Adrenal gland (tissue), 12 donors: ENCODE data around the gene TENT5C. TPM values are rescaled to one million over a fixed set of nuclear protein-coding genes. Genes with fewer than 3 reads are reported as not detected.

Experiments used
- DNase-seq, 7 donors: peaks; one replicate each; pipeline ENCODE4 v3.0.0-alpha.2; 2019 to 2020
- H3K27ac ChIP-seq, 5 donors: fragments of 200-600 bp; sonication (generic) in 4 of 5; 1 replicate in 3 of 5; 2 replicates in 2 of 5; pipeline versions ENCODE4 v1.5.1 to v1.8.0; 2016 to 2020; ENCODE audit warnings: mild to moderate bottlenecking in 1 of 5
- H3K27me3 ChIP-seq: fragments of 200-600 bp; 2 replicates; pipeline ENCODE4 v1.8.0; 2021
- H3K36me3 ChIP-seq, 2 donors: fragments of 200-600 bp; replicated peaks in 1 of 2; 1 replicate in 1 of 2; 2 replicates in 1 of 2; pipeline versions ENCODE4 v1.5.1 to v1.8.0; 2018 to 2022
- H3K4me1 ChIP-seq, 2 donors: fragments of 200-600 bp; replicated peaks in 1 of 2; 1 replicate in 1 of 2; 2 replicates in 1 of 2; pipeline versions ENCODE4 v1.5.1 to v1.8.0; 2018 to 2021
- H3K4me3 ChIP-seq, 4 donors: fragments of 200-600 bp; sonication (generic) in 3 of 4; one replicate each; pipeline ENCODE4 v1.5.1; 2016 to 2018
- H3K9me3 ChIP-seq, 3 donors: fragments of 200-600 bp; sonication (generic) in 1 of 3; replicated peaks in 1 of 3; 1 replicate in 2 of 3; 2 replicates in 1 of 3; pipeline versions ENCODE4 v1.5.1 to v1.8.0; 2016 to 2021
- POLR2A ChIP-seq, 2 donors: fragments of 450-650 bp; IDR thresholded peaks; one replicate each; pipeline ENCODE4 v1.6.1; 2017; ENCODE audit warnings: antibody characterized with exemption in 2 of 2, mild to moderate bottlenecking in 2 of 2, moderate library complexity in 1 of 2
- WGBS, 4 donors: extraction: QIAGEN DNeasy Blood & Tissue Kit in 2 of 4; methylation state at CpG; one replicate each; pipeline versions ENCODE4 v1.1.5 to v1.1.7; 2013 to 2017; 5-methylcytosine and 5-hydroxymethylcytosine counted together
- intact Hi-C, 2 donors: fragments of 100-400 bp; cut with DNase I; formaldehyde crosslinking; loops; one replicate each; pipeline versions ENCODE4 v1.14.1 to v1.15.0; 2022 to 2023
- polyA plus RNA-seq, 3 donors: library from polyadenylated mRNA; stranded (reverse); fragments of 200-250 nt in 2 of 3; fragments of 350-450 nt in 1 of 3; fragmentation: Illumina TruSeq in 1 of 3; extraction: RNeasy Lipid Tissue Mini Kit (QIAGEN cat#74804) in 1 of 3; gene quantifications; one replicate each; pipeline ENCODE4 v1.2.3, GENCODE V29; 2013 to 2014
- total RNA-seq, 9 donors: library from RNA; depleted of rRNA in 4 of 9; stranded (reverse); fragments of >200 nt in 4 of 9; fragments of 120-200 nt in 1 of 9; fragmentation: NEBNext Ultra II Directional in 1 of 9; extraction: Animal tissue kit (Norgen Biotek cat#: 25700) in 1 of 9; gene quantifications; one replicate each; pipeline versions ENCODE4 v1.1.0 to v1.2.4, GENCODE V29; 2013 to 2023
- TF ChIP-seq, protein P1 (sequence below), 6 experiments: fragments of 450-650 bp in 4 of 6; fragments of 200-600 bp in 2 of 6; sonication (generic) in 1 of 6; IDR thresholded peaks; 1 replicate in 5 of 6; 2 replicates in 1 of 6; pipeline versions ENCODE4 v1.5.1 to v1.8.0; 2016 to 2021; ENCODE audit warnings: antibody characterized with exemption in 6 of 6, mild to moderate bottlenecking in 2 of 6, moderate library complexity in 1 of 6
- donor health status: healthy with polysubstance abuse.
- donor health status: Bipolar disorder and iron deficiency.
- donor health status: DM: yes; HTN: yes; CAD: no.
- donor health status: DM: no; HTN: no; CAD: no.
- donor health status: DM: no; HTN: no; CAD: no.
- donor health status: DM: yes; HTN: yes; CAD: no.

Gene TENT5C
- total and polyA plus RNA-seq, 12 donors, result 0.54 to 8.5 (median 2.0) TPM

DNA sequence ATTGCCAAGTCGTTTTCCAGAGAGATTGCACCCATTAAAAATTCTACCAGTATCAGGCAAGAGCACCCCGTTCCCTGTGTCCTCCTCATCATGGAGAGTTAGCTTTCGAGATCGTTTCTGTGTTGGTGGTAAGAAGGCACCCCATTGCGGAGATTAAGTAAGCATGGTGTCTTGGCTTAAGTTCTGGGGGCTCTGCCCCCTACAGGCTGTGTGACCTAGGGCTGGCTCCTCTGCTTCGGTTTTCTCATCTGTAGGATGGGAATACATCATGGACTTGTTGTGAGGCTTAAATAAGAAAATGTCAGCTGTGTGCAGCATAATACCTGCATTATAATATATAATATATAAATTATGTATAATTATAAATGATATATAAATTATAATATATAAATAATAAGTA lies 36.8 kb upstream of the TENT5C start:
- no peaks in the 10 kb centered on the region for H3K27me3 ChIP-seq
- no peak for TF ChIP-seq POLR2A (IDR thresholded peaks at IDR 0.05)
- TF ChIP-seq, protein P1, sequence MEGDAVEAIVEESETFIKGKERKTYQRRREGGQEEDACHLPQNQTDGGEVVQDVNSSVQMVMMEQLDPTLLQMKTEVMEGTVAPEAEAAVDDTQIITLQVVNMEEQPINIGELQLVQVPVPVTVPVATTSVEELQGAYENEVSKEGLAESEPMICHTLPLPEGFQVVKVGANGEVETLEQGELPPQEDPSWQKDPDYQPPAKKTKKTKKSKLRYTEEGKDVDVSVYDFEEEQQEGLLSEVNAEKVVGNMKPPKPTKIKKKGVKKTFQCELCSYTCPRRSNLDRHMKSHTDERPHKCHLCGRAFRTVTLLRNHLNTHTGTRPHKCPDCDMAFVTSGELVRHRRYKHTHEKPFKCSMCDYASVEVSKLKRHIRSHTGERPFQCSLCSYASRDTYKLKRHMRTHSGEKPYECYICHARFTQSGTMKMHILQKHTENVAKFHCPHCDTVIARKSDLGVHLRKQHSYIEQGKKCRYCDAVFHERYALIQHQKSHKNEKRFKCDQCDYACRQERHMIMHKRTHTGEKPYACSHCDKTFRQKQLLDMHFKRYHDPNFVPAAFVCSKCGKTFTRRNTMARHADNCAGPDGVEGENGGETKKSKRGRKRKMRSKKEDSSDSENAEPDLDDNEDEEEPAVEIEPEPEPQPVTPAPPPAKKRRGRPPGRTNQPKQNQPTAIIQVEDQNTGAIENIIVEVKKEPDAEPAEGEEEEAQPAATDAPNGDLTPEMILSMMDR (IDR thresholded peaks at IDR 0.05), result no peak
- H3K4me1 ChIP-seq, result no peaks in the 10 kb centered on the region
- no peaks in the 10 kb centered on the region for H3K36me3 ChIP-seq
- H3K27ac ChIP-seq, result no peak overlapping the region
- no peaks in the 10 kb centered on the region for H3K9me3 ChIP-seq
- no peak overlapping the region for H3K4me3 ChIP-seq
- 83 to 88% (median 84%) methylated on average over 6 of the region's 6 CpGs for WGBS, 4 donors
- intact Hi-C loops, result no loop called here
- no peak for DNase-seq

DNA sequence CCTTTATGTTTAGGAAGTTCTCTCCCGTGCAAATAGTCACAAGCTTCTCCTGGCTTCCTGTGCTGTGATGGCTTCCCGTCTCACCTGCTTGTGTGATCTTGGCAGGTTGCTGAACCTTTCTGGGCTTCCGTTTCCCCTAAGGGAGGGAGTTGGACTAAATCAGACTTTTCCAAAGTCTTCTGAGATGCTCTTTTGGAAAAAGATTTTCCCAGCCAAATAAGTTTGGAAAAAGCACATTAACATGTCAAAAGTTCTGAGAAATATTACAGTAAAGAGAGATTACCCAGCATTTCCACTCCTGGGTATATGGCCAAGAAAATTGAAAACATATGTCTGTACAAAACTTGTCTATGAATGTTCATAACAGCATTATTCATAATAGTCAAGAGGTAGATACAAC lies 36.0 kb upstream of the TENT5C start:
- Histone ChIP-seq H3K4me3 (no peak overlapping the region), H3K27ac (no peak overlapping the region), H3K27me3 (no peaks in the 10 kb centered on the region), H3K9me3 (no peaks in the 10 kb centered on the region), H3K36me3 (no peaks in the 10 kb centered on the region), H3K4me1 (no peaks in the 10 kb centered on the region)
- intact Hi-C loops, result no loop called here
- DNase-seq, result no peak
- WGBS, 4 donors, result 53 to 67% (median 60%) methylated on average over 3 of the region's 3 CpGs
- no peak for TF ChIP-seq POLR2A (IDR thresholded peaks at IDR 0.05)
- TF ChIP-seq, protein P1 (IDR thresholded peaks at IDR 0.05), result no peak

DNA sequence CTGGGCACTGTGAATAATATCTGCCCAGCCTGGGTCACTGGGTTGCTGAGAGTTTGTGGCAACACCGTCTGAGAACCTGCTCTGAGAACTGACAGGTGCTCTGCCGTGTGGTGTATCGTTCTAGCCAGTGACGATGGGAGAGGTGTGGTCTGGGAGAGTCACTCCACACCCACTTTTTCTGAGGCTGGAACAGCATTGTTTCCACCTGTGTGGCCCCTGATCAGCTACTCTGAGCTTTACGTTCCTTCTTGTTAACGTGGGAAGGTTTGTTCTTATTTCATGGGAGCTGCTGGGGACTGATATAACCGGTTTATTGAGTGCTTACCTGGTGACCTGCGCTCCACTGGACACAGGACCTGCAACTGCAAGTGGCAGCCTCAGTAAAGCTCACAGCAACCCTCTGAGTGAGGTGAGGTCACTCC lies 34.8 kb upstream of the TENT5C start:
- intact Hi-C loops, result no loop called here
- H3K4me3 ChIP-seq, result no peak overlapping the region
- TF ChIP-seq, protein P1 (IDR thresholded peaks at IDR 0.05), result no peak
- TF ChIP-seq POLR2A (IDR thresholded peaks at IDR 0.05), result no peak
- no peaks in the 10 kb centered on the region for H3K27me3 ChIP-seq
- H3K27ac ChIP-seq, result no peak overlapping the region
- no peaks in the 10 kb centered on the region for H3K4me1 ChIP-seq
- DNase-seq, result peak in 1 of 7 donors; percentile 18
- 65 to 93% (median 83%) methylated on average over 6 to 8 of the region's 8 CpGs for WGBS, 4 donors
- no peaks in the 10 kb centered on the region for H3K9me3 ChIP-seq
- H3K36me3 ChIP-seq, result no peaks in the 10 kb centered on the region

DNA sequence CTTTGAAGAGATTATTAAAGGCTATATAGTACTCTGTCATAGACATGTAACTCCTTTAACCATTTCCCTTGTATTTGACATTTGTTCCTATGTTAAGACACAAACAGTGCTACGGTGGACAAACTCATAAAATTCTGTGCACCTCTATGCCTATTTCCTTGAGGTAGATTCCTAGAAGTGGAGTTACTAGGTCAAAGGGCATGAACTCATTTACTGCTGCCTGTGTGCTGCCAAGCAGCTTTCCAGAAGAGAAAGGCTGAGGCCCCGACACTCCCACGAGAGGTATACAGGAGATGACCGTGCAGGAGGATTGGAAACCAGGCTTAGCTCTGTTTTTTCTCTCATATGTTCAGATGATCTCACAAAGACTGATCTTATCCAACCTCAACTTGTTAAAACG lies 34.4 kb upstream of the TENT5C start:
- Histone ChIP-seq H3K27me3 (no peaks in the 10 kb centered on the region), H3K4me1 (no peaks in the 10 kb centered on the region), H3K27ac (no peak overlapping the region), H3K9me3 (no peaks in the 10 kb centered on the region), H3K4me3 (no peak overlapping the region), H3K36me3 (no peaks in the 10 kb centered on the region)
- 81 to 91% (median 83%) methylated on average over 5 of the region's 5 CpGs for WGBS, 4 donors
- intact Hi-C loops, result no loop called here
- DNase-seq, result no peak
- TF ChIP-seq POLR2A (IDR thresholded peaks at IDR 0.05), result no peak
- TF ChIP-seq, protein P1 (IDR thresholded peaks at IDR 0.05), result no peak
